BLaER1 treated with 17β-estradiol and CSF1 and Interleukin-3, amounts not matched to agents 10 nM and 100 nM (cell line): ENCODE data around the gene RNF225.
"Not testable (repeated sequence)": the region's sequence is repeated elsewhere in the genome, so short reads cannot be mapped to it uniquely, and the experiment has no call there.

Experiments
- H3K27ac ChIP-seq, 11 experiments: shearing (Covaris generic); formaldehyde crosslinking; 2 replicates each; pipeline ENCODE4 v1.8.1; 2022
- H3K27me3 ChIP-seq, 11 experiments: shearing (Covaris generic); formaldehyde crosslinking; 2 replicates each; pipeline ENCODE4 v1.8.1; 2022
- H3K36me3 ChIP-seq, 11 experiments: shearing (Covaris generic); formaldehyde crosslinking; 2 replicates each; pipeline ENCODE4 v1.8.1; 2022
- H3K4me1 ChIP-seq, 10 experiments: shearing (Covaris generic); formaldehyde crosslinking; 2 replicates each; pipeline ENCODE4 v1.8.1; 2022
- H3K4me2 ChIP-seq, 11 experiments: shearing (Covaris generic); formaldehyde crosslinking; 2 replicates each; pipeline ENCODE4 v1.8.1; 2022
- H3K4me3 ChIP-seq, 10 experiments: shearing (Covaris generic); formaldehyde crosslinking; 2 replicates each; pipeline ENCODE4 v1.8.1; 2022
- H3K9ac ChIP-seq, 11 experiments: shearing (Covaris generic); formaldehyde crosslinking; 2 replicates each; pipeline ENCODE4 v1.8.1; 2022
- H3K9me3 ChIP-seq, 11 experiments: shearing (Covaris generic); formaldehyde crosslinking; replicated peaks in 1 of 11; 2 replicates each; pipeline ENCODE4 v1.8.1; 2022
- H4K20me1 ChIP-seq, 11 experiments: shearing (Covaris generic); formaldehyde crosslinking; 2 replicates each; pipeline ENCODE4 v1.8.1; 2022
- Cebpa-rat ChIP-seq, 11 experiments: shearing (Covaris generic); IDR thresholded peaks; 2 replicates each; pipeline ENCODE4 v1.8.1; 2022

Gene RNF225

DNA sequence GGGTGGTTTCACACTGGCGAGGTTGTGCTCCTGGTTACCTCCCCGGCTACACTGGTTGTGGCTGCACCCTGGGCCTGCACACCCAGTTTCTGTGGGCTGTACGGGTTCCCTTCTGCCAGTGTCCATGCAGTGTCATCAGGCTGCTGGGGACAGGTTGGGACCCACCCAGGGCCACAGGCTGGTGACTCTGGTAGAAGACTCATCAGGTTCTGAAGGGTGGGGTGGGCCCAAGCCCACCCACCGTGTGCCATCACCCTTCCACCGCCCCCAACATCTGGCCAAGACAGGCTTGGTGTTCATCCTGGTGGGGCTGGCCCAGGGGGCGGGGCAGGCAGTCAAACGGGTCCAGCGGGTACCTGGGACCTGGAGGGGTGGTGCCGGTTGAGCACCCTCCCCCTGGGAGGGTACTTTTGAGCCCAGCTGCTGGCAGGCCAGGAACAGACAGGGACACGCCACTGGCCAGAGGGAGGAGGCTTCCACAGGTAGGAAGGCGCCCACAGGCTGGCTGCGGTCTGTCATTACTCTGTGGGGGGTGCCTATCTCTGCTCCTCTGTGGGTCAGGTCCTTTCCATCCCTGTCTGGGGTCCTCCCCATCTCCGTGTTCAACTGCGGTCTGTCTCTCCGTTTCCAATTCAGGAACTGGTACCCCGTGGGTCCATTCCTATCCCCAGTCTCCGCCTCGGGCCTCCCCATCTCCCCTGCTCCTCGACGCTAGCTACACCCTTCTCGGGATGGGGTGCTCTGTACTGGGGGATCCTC is at the start of gene RNF225:
TSS of gene RNF225 (plus strand) at position 437 of the 759 bp plus-strand sequence. CDS start 434 bp downstream, outside the sequence.
- peaks cover 4 to 28% (median 16%) of the 10 kb centered on the region in 10 experiments for H3K4me1 ChIP-seq
- H3K27me3 ChIP-seq, result peaks cover 0 to 16% (median 7%) of the 10 kb centered on the region in 11 experiments; a peak in 12 of 22 replicates
- H3K9me3 ChIP-seq, result no peaks in the 10 kb centered on the region
- no peak for TF ChIP-seq Cebpa-rat (IDR thresholded peaks at IDR 0.05)
- H3K27ac ChIP-seq, result no peak within 1 kb of the TSS
- no peak within 1 kb of the TSS for H3K4me3 ChIP-seq
- H3K36me3 ChIP-seq, result peaks cover 51 to 69% (median 59%) of the 10 kb centered on the region in 11 experiments
- H4K20me1 ChIP-seq, result peaks cover 44 to 79% (median 73%) of the 10 kb centered on the region in 11 experiments; a peak in 21 of 22 replicates
- H3K9ac ChIP-seq, result no peak within 1 kb of the TSS
- H3K4me2 ChIP-seq, result no peak within 1 kb of the TSS

DNA sequence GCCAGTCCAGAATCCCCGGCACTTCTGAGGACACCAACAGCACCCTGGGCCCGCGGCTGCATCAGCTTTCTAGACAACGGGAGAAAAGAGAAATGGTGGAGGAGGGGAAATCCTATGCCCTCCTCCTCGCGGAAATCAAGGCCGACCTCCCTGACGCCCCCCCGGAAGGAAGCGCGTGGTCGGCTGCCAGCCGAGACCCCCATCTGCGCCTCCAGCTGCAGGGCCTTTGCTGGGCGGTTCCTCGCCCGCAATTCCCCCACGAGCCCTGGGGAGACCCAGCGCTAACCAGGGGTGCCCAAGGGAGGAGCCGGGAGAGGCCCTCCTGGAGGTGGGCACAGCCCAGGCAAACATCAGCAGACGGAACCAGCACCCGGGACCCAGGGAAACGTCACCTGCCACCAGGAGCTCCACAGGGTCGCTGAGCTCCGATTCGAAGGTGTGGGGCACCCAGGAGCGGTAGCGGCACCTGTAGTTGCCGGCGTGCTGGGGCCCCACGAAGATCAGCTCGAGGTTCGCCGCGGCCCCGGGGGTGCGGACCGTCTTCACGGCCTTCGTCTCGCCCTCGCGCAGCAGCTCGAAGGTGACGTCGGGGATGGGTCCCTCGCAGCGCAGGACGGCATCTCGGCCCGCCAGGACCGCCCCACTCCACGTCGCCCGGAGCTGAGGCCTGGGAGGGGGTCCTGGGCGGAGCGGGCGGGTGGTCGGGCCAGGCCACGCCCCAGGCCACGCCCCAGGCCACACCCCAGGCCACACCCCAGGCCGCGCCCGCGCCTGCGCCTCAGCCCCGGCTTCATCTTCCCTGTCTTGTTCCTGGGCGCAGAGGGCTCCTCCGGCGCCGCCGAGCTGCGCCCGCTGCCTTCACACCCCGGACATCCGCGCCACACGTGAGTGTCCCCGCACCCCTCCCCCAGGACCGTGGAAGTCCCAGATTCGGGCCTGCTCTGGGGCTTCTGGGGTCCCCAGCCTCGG is 48.2 kb upstream of the RNF225 start:
- Histone ChIP-seq H4K20me1 (peaks cover 15 to 31% (median 19%) of the 10 kb centered on the region in 11 experiments; a peak in 18 of 22 replicates), H3K4me1 (peaks cover 51 to 73% (median 64%) of the 10 kb centered on the region in 10 experiments), H3K4me2 (peak overlapping the region; percentile 86 to 99 (median 96)), H3K27me3 (no peaks in the 10 kb centered on the region), H3K27ac (peak overlapping the region; percentile 72 to 98 (median 87)), H3K36me3 (peaks cover 8 to 51% (median 30%) of the 10 kb centered on the region in 11 experiments; a peak in 20 of 22 replicates), H3K9me3 (peaks cover 0 to 11% (median 7%) of the 10 kb centered on the region in 11 experiments; a peak in 10 of 22 replicates), H3K9ac (peak overlapping the region; percentile 79 to 91 (median 86)), H3K4me3 (peak overlapping the region; percentile 72 to 93 (median 82))
- TF ChIP-seq Cebpa-rat (IDR thresholded peaks at IDR 0.05), result no peak

DNA sequence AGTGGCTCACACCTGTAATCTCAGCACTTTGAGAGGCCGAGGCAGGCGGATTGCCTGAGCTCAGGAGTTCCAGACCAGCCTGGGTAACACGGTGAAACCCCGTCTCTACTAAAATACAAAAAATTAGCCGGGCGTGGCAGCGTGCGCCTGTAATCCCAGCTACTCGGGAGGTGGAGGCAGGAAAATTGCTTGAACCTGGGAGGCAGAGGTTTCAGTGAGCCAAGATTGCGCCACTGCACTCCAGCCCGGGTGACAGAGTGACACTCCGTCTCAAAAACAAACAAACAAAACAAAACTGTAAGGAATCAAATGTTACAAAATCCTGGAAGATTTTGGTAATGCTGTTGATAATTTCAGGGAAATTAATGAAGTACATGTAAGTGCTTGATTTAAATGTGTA is 47.4 kb upstream of the RNF225 start:
- not testable (repeated sequence) for H3K27me3 ChIP-seq
- Histone ChIP-seq H3K9ac (peak overlapping the region; percentile 79 to 91 (median 86)), H3K4me2 (peak overlapping the region; percentile 86 to 99 (median 96)), H3K9me3 (peaks cover 0 to 11% (median 7%) of the 10 kb centered on the region in 11 experiments; a peak in 10 of 22 replicates), H3K27ac (peak overlapping the region; percentile 55 to 98 (median 87); a peak in 21 of 22 replicates), H3K4me1 (peaks cover 46 to 79% (median 64%) of the 10 kb centered on the region in 10 experiments), H4K20me1 (peaks cover 15 to 39% (median 28%) of the 10 kb centered on the region in 11 experiments; a peak in 18 of 22 replicates), H3K36me3 (peaks cover 5 to 52% (median 27%) of the 10 kb centered on the region in 11 experiments; a peak in 19 of 22 replicates), H3K4me3 (peak overlapping the region; percentile 72 to 93 (median 82))
- TF ChIP-seq Cebpa-rat (IDR thresholded peaks at IDR 0.05), result peak in 4 of 11 experiments; percentile 18 to 43 (median 32); a peak in 2 of 22 replicates

DNA sequence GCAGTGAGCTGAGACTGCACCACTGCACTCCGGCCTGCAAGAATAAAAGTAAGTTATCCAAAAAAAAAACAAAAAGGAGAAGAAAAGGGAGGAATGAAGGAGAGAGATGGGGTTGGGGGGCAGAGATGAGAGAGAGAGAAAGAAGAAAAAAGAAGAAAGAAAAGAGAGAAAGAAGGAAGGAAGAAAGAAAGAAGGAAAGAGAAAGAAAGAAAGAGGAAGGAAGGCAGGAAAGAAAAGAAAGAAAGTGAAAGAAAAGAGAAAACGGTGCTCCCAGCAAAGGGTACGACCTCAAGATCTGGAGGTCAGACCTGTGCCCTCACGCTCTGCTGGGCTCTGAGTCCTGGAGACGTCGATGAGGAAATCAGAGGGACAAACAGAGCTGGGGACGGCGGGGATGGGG is 45.9 kb upstream of the RNF225 start:
- Histone ChIP-seq H3K4me2 (peak overlapping the region; percentile 86 to 99 (median 96)), H3K36me3 (peaks cover 0 to 51% (median 29%) of the 10 kb centered on the region in 11 experiments; a peak in 19 of 22 replicates), H3K27me3 (peaks cover 0 to 5% (median 0%) of the 10 kb centered on the region in 11 experiments; a peak in 5 of 22 replicates), H3K9me3 (no peaks in the 10 kb centered on the region), H4K20me1 (peaks cover 18 to 50% (median 40%) of the 10 kb centered on the region in 11 experiments; a peak in 20 of 22 replicates), H3K9ac (peak overlapping the region; percentile 65 to 91 (median 85); a peak in 21 of 22 replicates), H3K4me1 (peaks cover 46 to 70% (median 61%) of the 10 kb centered on the region in 10 experiments), H3K4me3 (peak overlapping the region; percentile 47 to 88 (median 75)), H3K27ac (peak overlapping the region in 10 of 11 experiments; percentile 27 to 98 (median 83); a peak in 19 of 22 replicates)
- no peak for TF ChIP-seq Cebpa-rat (IDR thresholded peaks at IDR 0.05)

DNA sequence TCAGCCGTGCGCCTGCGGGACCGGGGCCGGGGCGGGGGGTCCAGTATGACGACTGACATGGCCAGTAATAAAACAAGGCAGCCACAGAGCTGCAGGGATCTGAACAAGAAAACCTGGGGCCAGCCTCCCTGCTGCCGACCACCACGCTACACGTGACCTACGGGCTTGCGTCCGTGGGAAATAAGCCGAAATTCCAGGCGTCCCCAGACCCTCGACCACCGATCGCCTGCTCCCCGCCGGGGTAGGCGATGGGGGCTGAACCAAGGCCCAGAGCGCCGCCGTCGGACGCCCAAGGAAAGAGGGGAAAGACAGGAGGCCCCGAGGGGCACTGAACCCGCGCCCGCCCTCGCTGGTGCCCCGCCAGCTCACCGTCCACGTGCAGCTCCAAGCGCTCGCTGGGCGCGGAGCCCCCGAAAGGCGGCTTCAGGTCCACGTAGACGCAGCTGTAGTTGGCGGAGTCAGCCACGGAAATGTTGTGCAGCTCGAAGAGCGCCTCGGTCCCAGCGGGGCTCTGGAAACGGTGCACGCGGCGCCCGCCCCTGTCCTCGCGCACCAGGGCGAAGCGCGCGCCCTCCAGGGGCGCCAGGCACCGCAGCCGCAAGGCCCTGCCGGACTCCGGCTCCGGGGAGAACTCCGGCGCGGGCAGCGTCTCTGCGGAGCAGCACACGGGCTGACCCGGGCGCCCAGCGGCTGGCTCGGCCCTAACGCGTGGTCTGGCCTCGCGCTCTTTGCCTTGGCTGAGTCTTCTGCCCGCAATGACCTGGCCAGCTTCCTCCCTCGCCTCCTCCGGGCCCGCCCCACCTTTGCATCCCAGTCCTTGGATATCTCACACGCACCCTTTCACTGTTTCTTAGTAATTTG is 45.2 kb upstream of the RNF225 start:
- peak overlapping the region; percentile 47 to 88 (median 75) for H3K4me3 ChIP-seq
- H3K27me3 ChIP-seq, result peaks cover 2 to 12% (median 4%) of the 10 kb centered on the region in 11 experiments; a peak in 21 of 22 replicates
- H3K9ac ChIP-seq, result peak overlapping the region; percentile 65 to 91 (median 85)
- peaks cover 18 to 56% (median 46%) of the 10 kb centered on the region in 11 experiments; a peak in 21 of 22 replicates for H4K20me1 ChIP-seq
- H3K36me3 ChIP-seq, result peaks cover 0 to 46% (median 25%) of the 10 kb centered on the region in 11 experiments; a peak in 18 of 22 replicates
- H3K9me3 ChIP-seq, result no peaks in the 10 kb centered on the region
- peak overlapping the region; percentile 86 to 99 (median 96) for H3K4me2 ChIP-seq
- peak overlapping the region in 10 of 11 experiments; percentile 27 to 98 (median 83); a peak in 19 of 22 replicates for H3K27ac ChIP-seq
- TF ChIP-seq Cebpa-rat (IDR thresholded peaks at IDR 0.05), result no peak
- peaks cover 45 to 67% (median 55%) of the 10 kb centered on the region in 10 experiments for H3K4me1 ChIP-seq

DNA sequence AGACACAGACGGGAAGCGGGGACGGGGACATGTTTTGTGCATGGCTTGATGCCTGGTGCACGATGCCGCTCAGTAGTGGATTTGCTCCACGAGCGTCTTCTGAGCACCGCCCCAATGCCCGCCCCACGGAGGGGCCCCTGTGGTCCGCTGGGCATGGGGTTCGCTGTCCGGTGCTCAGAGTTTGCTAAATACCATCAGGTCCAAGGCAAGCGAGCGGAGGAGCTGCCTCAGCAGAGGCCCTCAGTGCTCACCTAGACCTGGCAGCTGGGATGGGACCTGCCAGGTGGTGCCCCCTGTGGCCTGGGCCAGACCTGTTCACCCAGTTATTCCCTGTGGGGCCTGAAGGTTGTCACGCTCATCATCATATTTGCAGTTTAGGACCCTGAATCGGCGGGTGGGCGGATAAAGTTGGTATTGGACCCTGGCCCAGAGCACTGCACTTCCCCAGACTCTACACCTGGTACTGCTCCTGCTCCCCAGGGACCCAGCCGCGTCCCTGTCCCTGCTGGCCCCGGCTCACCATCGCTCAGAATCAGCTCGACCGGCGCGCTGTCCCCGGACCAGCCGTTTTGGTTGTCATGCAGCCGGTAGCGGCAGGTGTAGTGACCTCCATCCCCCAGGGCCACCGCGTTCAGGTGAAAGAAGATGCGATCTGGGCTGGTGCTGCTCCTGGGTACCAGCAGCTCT is 44.4 kb upstream of the RNF225 start:
- Histone ChIP-seq H3K4me2 (peak overlapping the region; percentile 86 to 99 (median 96)), H3K9ac (peak overlapping the region; percentile 65 to 91 (median 85); a peak in 19 of 22 replicates), H4K20me1 (peaks cover 18 to 61% (median 54%) of the 10 kb centered on the region in 11 experiments), H3K9me3 (no peaks in the 10 kb centered on the region), H3K4me3 (peak overlapping the region in 9 of 10 experiments; percentile 50 to 88 (median 76); a peak in 16 of 20 replicates), H3K27me3 (peaks cover 10 to 20% (median 12%) of the 10 kb centered on the region in 11 experiments), H3K36me3 (peaks cover 0 to 42% (median 25%) of the 10 kb centered on the region in 11 experiments; a peak in 17 of 22 replicates), H3K4me1 (peaks cover 42 to 67% (median 55%) of the 10 kb centered on the region in 10 experiments), H3K27ac (peak overlapping the region in 8 of 11 experiments; percentile 78 to 98 (median 86); a peak in 11 of 22 replicates)
- TF ChIP-seq Cebpa-rat (IDR thresholded peaks at IDR 0.05), result no peak

DNA sequence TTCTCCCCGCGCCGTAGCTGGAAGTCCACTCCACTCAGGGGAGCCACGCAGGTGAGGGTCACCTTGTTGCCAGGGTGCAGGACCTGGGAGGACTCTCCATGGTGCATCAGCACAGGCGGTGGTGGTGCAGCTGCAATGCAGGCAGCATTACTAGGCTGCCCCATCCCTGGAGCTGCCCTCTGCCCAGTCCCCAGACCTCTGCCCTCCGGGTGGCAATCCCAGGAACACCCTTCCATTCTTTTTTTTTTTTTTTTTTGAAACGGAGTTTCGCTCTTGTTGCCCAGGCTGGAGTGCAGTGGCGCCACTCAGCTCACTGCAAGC is 43.9 kb upstream of the RNF225 start:
- H4K20me1 ChIP-seq, result peaks cover 18 to 66% (median 59%) of the 10 kb centered on the region in 11 experiments
- H3K4me1 ChIP-seq, result peaks cover 42 to 67% (median 55%) of the 10 kb centered on the region in 10 experiments
- H3K9me3 ChIP-seq, result no peaks in the 10 kb centered on the region
- no peak overlapping the region for H3K9ac ChIP-seq
- H3K4me2 ChIP-seq, result peak overlapping the region in 9 of 11 experiments; percentile 86 to 99 (median 96); a peak in 18 of 22 replicates
- H3K27ac ChIP-seq, result no peak overlapping the region
- H3K36me3 ChIP-seq, result peaks cover 0 to 42% (median 25%) of the 10 kb centered on the region in 11 experiments; a peak in 17 of 22 replicates
- no peak overlapping the region for H3K4me3 ChIP-seq
- peaks cover 15 to 25% (median 17%) of the 10 kb centered on the region in 11 experiments for H3K27me3 ChIP-seq
- no peak for TF ChIP-seq Cebpa-rat (IDR thresholded peaks at IDR 0.05)
